DMS53 treated with DMSO at 0.1 percent for 48 hours (cell line): ENCODE measurements around the gene KCNH8.
"Not testable (repeated sequence)": the region's sequence is repeated elsewhere in the genome, so short reads cannot be mapped to it uniquely, and the experiment has no call there.

ENCODE experiments used
- DNase-seq: peaks from one replicate; lab custom pipeline; 2025; ENCODE audit not compliant: unreplicated experiment; lab: John Stamatoyannopoulos, UW

KCNH8 gene

DNA sequence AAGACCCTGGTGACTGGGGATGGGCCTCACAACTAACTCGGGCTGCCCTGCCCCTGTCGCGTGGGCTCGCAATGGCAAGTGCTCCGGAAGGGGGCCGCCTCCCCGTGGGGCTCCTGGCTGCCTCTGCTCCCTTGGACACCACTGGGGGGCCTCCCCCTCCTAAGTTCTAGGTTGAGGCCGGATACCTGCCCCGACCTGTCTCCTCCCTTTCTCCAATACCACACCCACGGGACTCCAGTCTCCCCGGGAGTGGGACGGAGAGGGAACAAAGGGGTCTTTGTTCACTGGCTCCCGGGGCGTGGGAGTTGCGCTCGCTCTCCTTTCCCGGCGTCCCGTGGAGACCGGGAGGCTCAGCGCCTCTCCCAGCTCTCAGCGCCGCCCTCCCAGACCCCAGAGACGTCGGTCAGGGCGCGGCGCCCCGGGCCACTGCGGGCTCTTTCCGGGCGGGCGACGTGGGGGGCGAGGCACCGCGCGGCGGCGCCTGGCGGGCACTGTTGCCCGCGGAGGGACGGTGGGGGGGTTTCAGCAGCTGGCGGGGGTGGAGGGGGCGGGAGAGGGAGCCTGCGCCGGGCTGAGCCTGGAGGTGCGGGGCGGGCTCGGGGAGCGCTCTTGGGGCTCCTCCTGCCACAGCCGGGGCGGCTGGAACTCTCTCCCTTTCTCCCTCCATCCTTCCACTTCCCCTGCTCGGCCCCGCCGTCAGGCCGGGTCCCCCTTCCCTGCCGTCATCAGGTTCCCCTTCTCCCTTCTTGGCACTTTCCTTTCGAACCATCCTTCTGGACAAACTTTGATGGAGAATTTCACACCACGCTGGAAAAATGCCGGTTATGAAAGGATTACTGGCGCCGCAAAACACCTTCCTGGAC lies at the start of gene KCNH8:
TSS of gene KCNH8 (plus strand) at position 606 of the 863 bp plus-strand sequence. CDS start at position 816, 210 bp downstream.
- DNase-seq = no peak

DNA sequence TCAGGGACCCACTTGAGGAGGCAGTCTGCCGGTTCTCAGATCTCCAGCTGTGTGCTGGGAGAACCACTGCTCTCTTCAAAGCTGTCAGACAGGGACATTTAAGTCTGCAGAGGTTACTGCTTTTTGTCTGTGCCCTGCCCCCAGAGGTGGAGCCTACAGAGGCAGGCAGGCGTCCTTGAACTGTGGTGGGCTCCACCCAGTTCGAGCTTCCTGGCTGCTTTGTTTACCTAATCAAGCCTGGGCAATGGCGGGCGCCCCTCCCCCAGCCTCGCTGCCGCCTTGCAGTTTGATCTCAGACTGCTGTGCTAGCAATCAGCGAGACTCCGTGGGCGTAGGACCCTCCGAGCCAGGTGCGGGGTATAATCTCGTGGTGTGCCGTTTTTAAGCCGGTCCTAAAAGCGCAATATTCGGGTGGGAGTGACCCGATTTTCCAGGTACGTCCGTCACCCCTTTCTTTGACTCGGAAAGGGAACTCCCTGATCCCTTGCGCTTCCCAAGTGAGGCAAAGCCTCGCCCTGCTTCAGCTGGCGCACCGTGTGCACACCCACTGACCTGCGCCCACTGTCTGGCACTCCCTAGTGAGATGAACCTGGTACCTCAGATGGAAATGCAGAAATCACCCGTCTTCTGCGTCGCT lies 45.5 kb upstream of the KCNH8 start:
- not testable (repeated sequence) for DNase-seq

DNA sequence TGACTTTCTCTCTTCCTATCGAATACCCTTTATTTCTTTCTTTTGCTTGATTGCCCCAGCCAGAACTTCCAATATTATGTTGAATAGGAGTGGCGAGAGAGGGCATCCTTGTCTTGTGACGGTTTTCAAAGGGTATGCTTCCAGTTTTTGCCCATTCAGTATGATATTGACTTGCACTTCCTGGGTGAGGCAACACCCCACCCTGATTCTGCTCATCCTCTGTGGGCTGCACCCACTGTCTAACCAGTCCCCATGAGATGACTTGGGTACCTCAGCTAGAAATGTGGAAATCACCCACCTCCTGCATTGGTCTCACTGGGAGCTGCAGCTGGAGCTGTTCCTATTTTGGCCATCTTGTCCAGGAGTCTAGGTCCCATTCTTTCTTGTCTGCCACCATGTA lies 44.8 kb upstream of the KCNH8 start:
- no peak for DNase-seq

DNA sequence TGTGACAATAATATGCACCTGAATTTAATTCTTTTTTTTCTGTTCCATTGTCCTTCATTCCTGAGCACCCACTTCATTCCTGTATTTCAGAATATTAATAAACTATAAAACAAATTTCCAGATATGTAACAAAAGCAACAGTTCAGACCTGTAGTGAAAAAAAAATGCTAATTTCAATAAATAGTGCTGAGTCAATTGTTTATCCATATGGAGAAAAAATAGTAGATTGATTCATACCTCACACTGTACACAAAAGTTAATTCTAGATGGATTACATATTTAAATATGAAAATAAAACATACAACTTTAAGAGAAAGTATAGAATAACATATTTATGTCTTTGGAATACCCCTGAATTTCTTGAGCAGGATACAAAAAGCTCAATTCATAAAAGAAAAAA lies 43.9 kb upstream of the KCNH8 start:
- DNase-seq = no peak

DNA sequence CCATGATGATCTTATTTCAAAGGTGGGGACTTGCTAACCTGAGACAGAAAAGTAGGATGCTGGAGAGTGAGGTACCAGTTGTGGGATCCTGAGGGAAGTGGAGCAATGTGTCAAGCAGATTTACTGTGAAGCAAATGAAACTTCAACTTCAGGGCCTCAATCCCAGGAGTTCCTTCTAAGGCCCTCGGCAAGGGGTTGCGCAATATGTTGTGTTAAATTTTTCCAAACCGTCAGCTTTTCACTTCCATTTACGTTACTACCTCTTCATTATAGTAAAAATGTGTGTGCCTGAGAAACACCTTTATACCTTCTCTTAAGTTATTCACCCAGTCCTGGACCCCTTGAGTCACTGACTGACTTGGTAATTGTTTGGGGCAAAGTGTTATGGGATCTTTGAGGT lies 42.5 kb upstream of the KCNH8 start:
- DNase-seq = no peak

DNA sequence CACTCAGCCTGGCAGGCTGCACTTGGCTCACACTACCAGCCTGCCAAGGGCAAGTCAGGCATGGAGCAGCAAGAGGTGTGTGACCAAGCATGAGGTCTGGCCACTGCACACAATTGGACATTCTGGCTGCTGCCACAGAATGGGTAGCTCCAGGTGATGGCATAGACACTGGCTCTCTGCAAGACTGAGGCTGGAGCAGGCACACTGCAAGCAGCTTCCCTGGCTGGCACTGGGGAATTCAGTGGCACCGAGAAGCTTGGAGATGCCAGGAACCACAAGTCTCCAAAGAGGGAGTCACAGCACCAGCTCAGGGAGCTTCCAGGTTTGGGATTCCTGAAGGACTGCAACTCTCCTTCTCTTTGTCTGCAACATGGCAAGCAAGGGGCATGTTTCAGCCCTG lies 42.0 kb upstream of the KCNH8 start:
- no peak for DNase-seq

DNA sequence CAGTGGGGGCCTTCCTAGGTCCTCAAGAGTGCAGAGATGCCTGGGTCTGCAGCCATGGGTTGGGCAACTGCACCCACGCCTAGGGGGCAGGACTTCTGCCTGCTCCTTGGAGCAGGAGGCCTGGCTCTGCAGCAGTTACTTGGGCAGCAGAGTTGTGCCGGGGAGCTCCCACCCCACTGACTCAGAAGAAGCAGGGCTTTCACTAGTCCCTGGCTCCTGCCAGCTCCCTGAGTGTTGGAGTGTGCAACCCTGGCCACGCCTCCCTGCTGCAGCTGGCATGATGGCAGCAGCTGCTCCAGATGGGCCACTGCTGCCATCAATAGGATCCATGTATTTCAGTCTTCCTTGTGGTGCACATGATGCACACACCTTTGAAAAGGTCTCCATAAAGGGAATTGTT lies 40.6 kb upstream of the KCNH8 start:
- no peak for DNase-seq

DNA sequence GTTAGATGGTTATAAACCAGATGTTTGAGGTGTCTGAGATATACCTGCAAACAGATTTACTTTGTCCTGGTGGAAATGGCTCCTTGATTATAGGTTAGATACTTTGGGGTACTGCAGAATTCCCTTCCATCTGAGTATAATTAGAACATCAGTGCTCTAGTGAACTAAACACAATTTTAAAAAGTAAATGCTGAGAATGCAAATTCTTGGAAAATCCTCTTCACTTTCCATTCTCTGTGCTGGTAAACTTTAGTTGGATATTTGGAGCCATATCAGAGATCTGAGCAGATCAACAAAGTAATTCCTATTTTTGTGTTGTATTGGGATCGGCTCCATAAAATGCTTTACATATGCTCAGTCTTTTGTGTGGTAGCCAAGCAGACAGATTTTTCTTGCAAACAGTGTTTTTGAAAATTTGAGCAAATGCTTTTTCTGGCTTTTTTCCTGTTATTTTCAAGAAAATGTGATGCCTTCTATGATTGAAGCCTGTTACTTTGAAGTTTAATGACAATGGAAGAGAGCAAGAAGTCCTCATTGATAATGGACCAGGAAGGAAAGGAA lies 37.9 kb upstream of the KCNH8 start:
- no peak for DNase-seq

DNA sequence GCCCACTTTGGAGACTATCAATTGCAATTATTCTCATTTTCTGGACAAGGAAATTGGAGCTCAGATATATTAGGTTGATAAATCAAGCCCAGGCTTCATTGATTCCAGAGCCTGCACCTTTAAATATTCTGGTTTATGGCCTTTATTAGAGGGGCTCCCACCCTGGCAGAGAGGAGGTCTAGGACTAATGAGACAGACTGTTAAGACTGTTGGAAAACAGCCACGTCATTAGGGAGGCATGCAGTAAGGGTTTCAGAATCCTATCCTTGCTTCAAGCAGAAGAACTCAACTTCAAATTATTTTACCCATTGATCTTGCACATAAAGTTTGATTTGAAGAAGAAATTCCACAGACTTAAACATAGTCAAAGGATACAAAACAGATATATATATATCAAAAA lies 33.8 kb upstream of the KCNH8 start:
- no peak for DNase-seq

DNA sequence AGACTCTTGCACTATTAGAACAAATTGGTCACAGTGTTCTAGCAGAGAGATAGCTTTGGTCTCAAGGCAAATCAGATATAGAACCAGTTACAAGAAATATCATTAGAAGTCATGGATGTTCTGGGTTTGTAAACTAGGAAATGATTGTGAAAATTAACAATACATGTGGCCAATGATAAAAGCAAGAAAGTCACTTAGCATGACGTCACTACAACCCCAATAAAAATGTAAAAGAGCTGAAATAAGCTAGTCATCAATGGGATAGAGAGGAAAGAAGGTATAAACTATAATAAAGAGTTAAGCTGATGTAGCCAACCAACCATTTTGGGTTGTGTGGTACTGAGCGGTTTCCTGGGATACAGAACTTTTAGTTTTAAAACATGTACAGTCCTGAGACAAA lies 32.1 kb upstream of the KCNH8 start:
- DNase-seq = no peak

DNA sequence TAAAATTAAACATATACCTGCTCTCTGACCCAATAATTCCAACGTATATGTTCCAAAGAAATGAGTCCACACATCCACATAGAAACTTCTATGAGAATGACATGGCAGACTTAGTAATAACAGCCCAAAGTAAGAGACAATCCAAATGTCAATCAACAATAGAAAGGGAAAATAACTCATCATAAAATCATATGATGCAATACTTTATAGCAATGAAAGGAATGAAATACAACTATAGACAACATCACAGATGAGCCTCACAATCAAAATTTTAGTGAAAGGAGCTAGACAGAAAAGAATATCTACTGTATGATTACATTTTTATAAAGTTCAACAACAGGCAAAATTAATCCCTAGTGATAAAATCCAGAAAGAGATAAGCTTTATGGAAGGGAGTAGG lies 23.6 kb upstream of the KCNH8 start:
- no peak for DNase-seq

DNA sequence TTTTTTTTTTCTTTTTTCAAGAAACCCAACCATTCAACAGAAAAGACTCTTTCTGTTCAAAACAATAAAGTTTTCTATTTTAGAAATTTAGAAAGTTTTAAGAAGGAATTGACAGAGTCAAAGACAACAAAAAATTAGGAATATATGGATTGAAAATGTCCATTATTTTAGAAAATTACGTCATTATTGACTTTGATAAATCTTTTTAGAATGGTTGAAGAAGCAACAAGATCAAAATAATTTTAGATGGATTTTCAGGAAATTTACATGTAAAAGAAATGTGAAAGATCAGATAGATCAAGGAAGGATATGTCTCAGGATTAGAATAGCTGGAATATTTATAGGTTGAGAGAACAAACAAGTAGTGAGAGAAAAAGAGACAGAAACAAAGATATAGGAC lies 8.4 kb upstream of the KCNH8 start:
- DNase-seq = no peak

DNA sequence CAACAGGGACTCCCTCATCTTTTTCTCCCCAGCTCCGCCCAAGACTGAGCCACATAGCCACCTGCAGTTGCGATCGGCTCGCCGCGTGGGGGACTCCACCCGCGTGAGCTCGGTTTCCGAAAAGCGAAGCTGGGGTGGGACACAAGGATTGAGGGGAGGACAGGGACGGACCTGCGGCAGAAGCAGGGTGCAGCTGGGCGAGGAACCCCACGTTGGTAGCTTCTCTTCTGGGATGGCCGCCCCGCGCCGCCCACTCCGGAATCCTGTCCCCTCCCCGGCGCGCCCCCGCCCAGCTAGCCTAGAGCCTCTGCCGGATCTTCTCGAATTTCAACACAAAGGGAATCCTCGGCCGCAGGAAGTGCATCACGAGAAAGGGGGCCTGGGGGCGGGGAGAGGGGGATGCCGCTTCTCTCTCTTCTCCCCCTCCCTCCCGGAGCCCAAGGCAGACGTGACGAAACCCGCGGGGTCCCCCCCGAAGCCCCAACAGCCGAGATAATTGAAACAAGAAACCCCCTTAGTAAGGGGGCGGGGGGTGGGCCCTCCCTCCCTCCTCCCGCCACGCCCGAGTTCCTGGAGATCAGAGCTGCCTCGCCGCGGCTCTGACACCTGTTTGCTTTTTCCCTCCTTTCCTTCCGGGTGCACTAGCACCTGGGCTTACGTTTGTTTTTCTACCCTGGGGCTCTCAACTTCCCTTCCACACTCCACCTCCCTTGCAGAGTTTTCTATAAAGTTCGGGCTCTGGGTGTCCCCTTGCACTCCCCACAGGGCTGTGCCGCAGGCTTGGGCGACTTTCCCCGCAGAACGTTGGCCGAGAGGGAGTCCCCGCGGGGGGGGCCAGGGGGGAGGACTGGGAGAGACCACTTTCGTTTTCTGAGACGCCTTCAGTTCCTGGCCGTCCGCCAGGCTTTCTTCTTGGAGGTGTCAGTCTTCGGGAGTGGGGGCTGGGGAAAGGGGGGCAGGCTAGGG lies 1.3 kb upstream of the KCNH8 start:
- peak; percentile 49 for DNase-seq

DNA sequence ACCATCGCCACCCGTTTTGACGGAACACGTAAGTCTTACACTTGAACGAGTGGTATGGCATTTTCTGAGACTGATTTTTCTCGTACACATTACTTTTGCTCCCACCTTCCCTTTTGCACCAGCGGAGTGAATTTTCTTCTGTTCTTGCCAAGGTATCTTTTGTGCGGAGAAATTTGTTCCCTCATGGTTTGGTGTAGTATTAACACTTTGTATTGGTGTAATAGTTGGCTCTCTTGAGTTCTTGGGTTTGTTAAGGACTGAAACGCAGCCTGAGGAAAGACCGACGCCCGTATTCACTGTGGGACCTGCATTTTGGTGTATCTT lies 420 bp downstream of the KCNH8 start:
- no peak for DNase-seq

DNA sequence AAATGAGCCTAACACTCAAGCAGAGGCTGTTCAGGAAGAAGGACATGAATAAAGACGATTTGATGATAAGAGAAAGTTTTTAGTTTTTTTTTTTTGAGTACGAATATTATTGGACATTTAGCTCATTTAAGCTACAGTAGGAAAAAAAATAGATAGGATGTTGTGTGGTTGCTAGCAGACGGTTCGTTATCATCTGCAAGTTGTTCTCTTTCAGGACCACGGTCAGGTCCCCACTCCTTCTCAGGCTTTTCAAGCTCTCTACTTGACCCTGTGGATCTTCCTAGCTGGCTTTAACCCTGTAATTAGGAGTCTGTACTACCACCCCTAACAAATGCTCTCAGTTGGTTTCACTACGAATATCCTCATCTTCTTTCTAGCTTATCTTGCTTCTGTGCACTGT lies 1.1 kb downstream of the KCNH8 start:
- DNase-seq = no peak

DNA sequence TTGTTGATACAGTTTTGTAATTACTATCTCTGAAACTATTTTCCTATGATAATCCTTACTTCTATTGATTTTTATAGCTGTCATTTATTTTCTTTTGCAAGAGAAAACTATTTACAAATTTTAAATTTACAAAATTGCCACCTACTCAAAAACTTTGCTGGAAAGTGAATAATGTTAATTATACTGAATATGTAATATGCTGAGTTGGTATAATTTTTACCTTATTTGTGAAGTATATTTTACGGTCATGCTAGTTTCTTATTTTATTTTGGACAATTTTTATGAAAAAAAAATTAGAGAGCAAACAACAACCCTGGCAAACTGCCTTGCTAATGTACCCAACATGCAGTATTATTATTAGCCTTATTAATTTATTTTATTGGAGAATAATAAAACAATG lies 2.9 kb downstream of the KCNH8 start:
- DNase-seq = no peak

DNA sequence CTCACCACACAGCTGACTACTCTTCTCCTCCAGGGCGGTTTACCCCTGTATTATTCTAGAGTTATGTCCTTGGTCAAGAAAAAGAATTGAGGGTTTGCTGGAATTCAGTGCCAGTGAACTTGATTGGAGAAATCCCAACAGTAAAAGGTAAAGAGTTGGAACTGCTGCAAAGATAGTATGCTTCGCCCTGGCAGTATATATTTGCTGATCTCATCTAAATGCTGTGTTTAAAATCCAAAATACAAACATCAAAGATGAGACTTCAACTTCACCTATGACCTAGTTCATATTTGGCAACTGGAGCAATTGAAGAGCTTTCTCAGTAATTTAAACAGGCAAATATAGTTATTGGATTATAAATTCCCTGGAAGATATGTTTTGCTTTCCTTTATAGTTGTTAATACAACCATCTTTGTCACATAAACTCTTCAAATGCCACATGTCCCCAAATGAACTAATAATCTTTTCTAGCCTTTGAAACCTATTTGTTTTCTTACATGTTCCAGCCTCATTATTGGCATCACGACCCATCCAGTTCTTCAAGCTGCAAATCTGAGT lies 6.5 kb downstream of the KCNH8 start:
- DNase-seq = no peak

DNA sequence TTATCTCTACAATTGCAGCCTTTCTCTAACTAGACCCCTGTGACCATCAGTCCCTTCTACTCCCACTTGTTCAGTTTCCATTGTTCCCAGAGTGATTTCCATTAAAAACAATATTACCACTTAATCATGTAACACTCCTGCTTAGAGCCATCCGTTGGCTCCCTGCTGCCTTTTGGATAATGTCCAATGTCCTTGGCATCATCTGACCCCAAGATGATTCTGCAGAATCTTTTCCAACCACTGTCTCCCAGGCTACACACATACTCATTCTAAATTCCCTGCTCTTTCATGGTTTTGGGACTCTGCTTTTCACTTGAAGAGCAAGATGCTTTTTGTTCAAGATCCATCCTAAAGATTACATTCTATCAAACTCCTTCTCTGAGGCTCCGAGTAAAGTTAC lies 7.1 kb downstream of the KCNH8 start:
- DNase-seq = no peak

DNA sequence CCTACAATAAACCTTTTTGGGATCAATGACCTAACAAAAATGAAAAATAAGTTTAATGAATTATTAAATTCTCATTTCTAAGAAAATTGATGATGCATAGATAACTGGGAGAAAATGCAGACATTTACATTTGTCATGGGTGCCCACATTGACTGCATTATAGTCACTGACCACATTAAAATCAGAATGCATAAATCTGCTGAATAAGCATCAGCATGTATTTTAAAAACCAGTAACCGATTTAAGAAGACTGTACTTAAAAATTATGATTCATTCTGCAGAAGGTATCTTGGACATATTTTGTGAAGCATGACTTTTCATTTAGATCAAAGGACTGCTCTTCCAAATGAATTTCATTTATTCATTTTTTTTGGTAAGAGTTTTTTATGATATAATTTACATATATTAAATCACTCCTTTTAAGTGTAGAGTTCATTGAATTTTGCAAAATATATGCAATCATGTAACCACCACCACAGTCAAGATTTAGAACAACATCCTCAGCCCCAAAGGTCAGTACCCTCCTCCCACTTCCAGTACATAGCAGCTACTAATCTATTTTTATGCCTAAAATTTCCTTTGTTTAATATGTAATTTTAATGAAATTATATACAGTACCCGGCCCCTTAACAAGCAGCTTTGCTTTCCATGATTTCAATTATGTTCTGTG lies 11.8 kb downstream of the KCNH8 start:
- no peak for DNase-seq

DNA sequence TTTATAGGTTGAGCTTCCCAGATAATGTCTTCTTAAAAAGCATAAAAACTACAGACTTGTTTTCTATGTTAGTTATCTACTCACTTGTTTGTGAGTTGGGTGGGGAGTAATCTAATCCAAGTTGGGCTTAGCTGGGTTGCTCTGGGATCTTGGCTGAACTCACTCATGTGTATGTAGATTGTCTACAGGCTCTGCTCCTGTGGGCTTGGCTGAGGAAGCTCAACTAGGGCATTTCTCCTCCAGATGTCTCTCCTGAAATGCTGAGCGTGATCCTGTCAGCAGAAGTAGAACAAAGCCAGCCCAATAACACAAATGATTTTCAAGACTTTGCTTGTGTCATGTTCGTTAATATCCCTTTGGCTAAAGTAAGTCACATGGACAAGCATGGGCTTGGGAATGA lies 17.3 kb downstream of the KCNH8 start:
- no peak for DNase-seq

DNA sequence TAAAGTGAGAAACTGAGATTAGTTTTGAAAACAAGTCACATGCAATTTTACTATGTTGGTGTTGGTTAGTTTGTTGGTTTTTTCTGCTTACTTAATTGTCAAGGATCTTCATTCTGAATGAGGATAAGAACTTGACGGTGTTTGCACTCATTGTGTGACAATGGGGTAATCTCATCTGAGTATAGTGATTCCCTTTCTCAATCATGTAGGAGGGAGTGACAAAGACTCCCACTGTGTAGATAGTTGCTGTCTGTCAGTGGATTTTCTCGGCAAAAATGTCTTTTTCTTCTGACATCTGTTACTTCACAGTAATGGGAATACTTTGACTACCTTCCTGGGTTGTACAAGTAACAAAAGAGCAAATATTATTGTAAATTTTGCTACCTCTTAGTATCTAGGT lies 23.5 kb downstream of the KCNH8 start:
- no peak for DNase-seq
